HCT116 (cell line): ENCODE data around the gene APLP1. TPM values are rescaled to one million over a fixed set of nuclear protein-coding genes. Genes with fewer than 3 reads are reported as not detected.

Experiments used
- ATAC-seq: fragments of 200-7000 bp; cut with Tn5 transposase; 2 replicates; pipeline ENCODE4 v1.9.1; 2020; ENCODE audit warnings: mild to moderate bottlenecking, moderate library complexity
- BruUV-seq: library from RNA; stranded (reverse); fragments of 400-500 nt; replicated peaks from 2 replicates; lab custom pipeline; 2021; lab: Mats Ljungman, UMichigan
- CTCF ChIA-PET: fragments of 300-600 bp; sonication (Branson Sonifier 250); formaldehyde crosslinking; loops from one replicate; lab custom pipeline; 2021; ENCODE audit warnings: antibody characterized with exemption; lab: Charles Lee
- POLR2A ChIA-PET: fragments of 300-600, 350-600 bp; sonication (Branson Sonifier 250); formaldehyde crosslinking; loops from one replicate; lab custom pipeline; 2021; ENCODE audit warnings: antibody characterized with exemption; lab: Charles Lee
- RAD21 ChIA-PET, 2 experiments: fragments of 300-600 bp; sonication (Branson Sonifier 250); formaldehyde crosslinking; loops; one replicate each; lab custom pipeline; 2023; ENCODE audit warnings: low total read pairs in 2 of 2; ENCODE audit not compliant: uncharacterized antibody in 2 of 2, unreplicated experiment in 2 of 2, low non-redundant PET in 1 of 2; lab: Charles Lee
- DNase-seq: peaks from one replicate; pipeline ENCODE4 v3.0.0-alpha.2; 2010; ENCODE audit warnings: low read depth, low spot score
- H2AFZ ChIP-seq: fragments of 200-600 bp; shearing (Covaris generic), sonication (generic); 2 replicates; pipeline ENCODE4 v1.6.1; 2017; ENCODE audit warnings: low read depth, mixed run types, mixed read lengths, antibody characterized with exemption, low read length; ENCODE audit not compliant: poor library complexity, severe bottlenecking
- H3K27ac ChIP-seq: 2 replicates; pipeline ENCODE4 v1.5.1; 2012; ENCODE audit warnings: low read depth, low read length
- H3K27me3 ChIP-seq: fragments of 200-600 bp; sonication (generic); 2 replicates; pipeline ENCODE4 v1.6.1; 2016; ENCODE audit warnings: mixed run types, low read length, mixed read lengths; ENCODE audit not compliant: insufficient read depth
- H3K36me3 ChIP-seq, 2 experiments: fragments of 200-500 bp in 1 of 2; fragments of 200-600 bp in 1 of 2; sonication (Bioruptor generic) in 1 of 2; sonication (generic) in 1 of 2; 2 replicates each; pipeline versions ENCODE4 v1.5.1 to v1.6.1; 2014 to 2016; ENCODE audit warnings: low read length in 2 of 2, inconsistent platforms in 1 of 2, mixed read lengths in 1 of 2, mixed run types in 1 of 2; ENCODE audit not compliant: insufficient read depth in 2 of 2, control insufficient read depth in 1 of 2
- H3K4me1 ChIP-seq, 2 experiments: fragments of 200-600 bp in 1 of 2; sonication (generic) in 1 of 2; 2 replicates each; pipeline versions ENCODE4 v1.5.1 to v1.6.1; 2012 to 2017; ENCODE audit warnings: low read length in 2 of 2, inconsistent platforms in 1 of 2, mild to moderate bottlenecking in 1 of 2, mixed read lengths in 1 of 2, mixed run types in 1 of 2, moderate library complexity in 1 of 2; ENCODE audit not compliant: insufficient read depth in 2 of 2, control insufficient read depth in 1 of 2
- H3K4me2 ChIP-seq: fragments of 200-600 bp; sonication (generic); 2 replicates; pipeline ENCODE4 v1.6.1; 2017; ENCODE audit warnings: mixed run types, low read length, mixed read lengths
- H3K4me3 ChIP-seq, 2 experiments: fragments of 200-600 bp in 1 of 2; sonication (generic) in 1 of 2; replicated peaks in 1 of 2; 2 replicates each; pipeline ENCODE4 v1.5.1; 2011 to 2016; ENCODE audit warnings: low read length in 2 of 2, control low read depth in 1 of 2, low read depth in 1 of 2, mild to moderate bottlenecking in 1 of 2, mixed read lengths in 1 of 2, mixed run types in 1 of 2
- H3K79me2 ChIP-seq: fragments of 200-600 bp; sonication (generic); 2 replicates; pipeline ENCODE4 v1.6.1; 2017; ENCODE audit warnings: mild to moderate bottlenecking, mixed run types, low read length, moderate library complexity, mixed read lengths; ENCODE audit not compliant: insufficient read depth
- H3K9ac ChIP-seq: fragments of 200-600 bp; sonication (generic); 2 replicates; pipeline ENCODE4 v1.6.1; 2016; ENCODE audit warnings: low read length, mixed read lengths
- H3K9me2 ChIP-seq: fragments of 200-600 bp; sonication (generic), shearing (Covaris generic); 2 replicates; pipeline ENCODE4 v1.6.1; 2017; ENCODE audit warnings: mixed run types, mild to moderate bottlenecking, moderate library complexity; ENCODE audit not compliant: insufficient read depth
- H3K9me3 ChIP-seq, 2 experiments: fragments of 200-500 bp in 1 of 2; fragments of 200-600 bp in 1 of 2; sonication (Bioruptor generic) in 1 of 2; sonication (generic) in 1 of 2; 2 replicates each; pipeline ENCODE4 v1.6.1; 2014 to 2017; ENCODE audit warnings: low read length in 2 of 2, mixed read lengths in 2 of 2, inconsistent platforms in 1 of 2, low read depth in 1 of 2, mild to moderate bottlenecking in 1 of 2, mixed run types in 1 of 2, moderate library complexity in 1 of 2; ENCODE audit not compliant: control insufficient read depth in 1 of 2, insufficient read depth in 1 of 2
- H4K20me1 ChIP-seq: fragments of 200-600 bp; sonication (generic), shearing (Covaris generic); 2 replicates; pipeline ENCODE4 v1.6.1; 2017; ENCODE audit warnings: mixed run types, mild to moderate bottlenecking, moderate library complexity; ENCODE audit not compliant: insufficient read depth
- CEBPB ChIP-seq: IDR thresholded peaks from 2 replicates; pipeline ENCODE4 v1.6.1; 2012; ENCODE audit warnings: low read depth
- EGR1 ChIP-seq: IDR thresholded peaks from 2 replicates; pipeline ENCODE4 v1.6.1; 2012; ENCODE audit warnings: low read depth
- EZH2 ChIP-seq: fragments of 200-600 bp; sonication (generic); IDR thresholded peaks from 2 replicates; pipeline ENCODE4 v1.6.1; 2017; ENCODE audit warnings: antibody characterized with exemption, mixed run types
- JUND ChIP-seq: IDR thresholded peaks from 2 replicates; pipeline ENCODE4 v1.6.1; 2012
- POLR2A ChIP-seq: IDR thresholded peaks from 2 replicates; pipeline ENCODE4 v1.7.0; 2011; ENCODE audit warnings: borderline replicate concordance; ENCODE audit not compliant: insufficient read depth, insufficient read length; ENCODE audit errors: extremely low read depth
- RAD21 ChIP-seq: IDR thresholded peaks from 2 replicates; pipeline ENCODE4 v1.6.1; 2012; ENCODE audit warnings: low read depth, mild to moderate bottlenecking
- SIN3A ChIP-seq: IDR thresholded peaks from 2 replicates; pipeline ENCODE4 v1.6.1; 2012; ENCODE audit warnings: low read depth
- SRF ChIP-seq: IDR thresholded peaks from 2 replicates; pipeline ENCODE4 v1.6.1; 2012; ENCODE audit warnings: low read depth
- intact Hi-C: fragments of 100-400 bp; cut with micrococcal nuclease; formaldehyde crosslinking; loops from 2 replicates; pipeline ENCODE4 v1.10.0; 2022
- total RNA-seq: library from RNA; stranded (reverse); gene quantifications from one replicate; pipeline ENCODE4 v1.2.1, GENCODE V29; 2021; ENCODE audit not compliant: unreplicated experiment
- TF ChIP-seq, protein P1 (sequence below): IDR thresholded peaks from 2 replicates; pipeline ENCODE4 v1.6.1; 2011; ENCODE audit warnings: mild to moderate bottlenecking, low read length, moderate library complexity; ENCODE audit not compliant: insufficient replicate concordance; ENCODE audit errors: extremely low read depth
- TF ChIP-seq, protein P2 (sequence below): IDR thresholded peaks from 2 replicates; pipeline ENCODE4 v1.6.1; 2012
- TF ChIP-seq, protein P3 (sequence below): IDR thresholded peaks from 2 replicates; pipeline ENCODE4 v1.6.1; 2012; ENCODE audit warnings: low read depth

APLP1 gene
- total RNA-seq, 1 experiment from 2014 or later, result 41.2 TPM

DNA sequence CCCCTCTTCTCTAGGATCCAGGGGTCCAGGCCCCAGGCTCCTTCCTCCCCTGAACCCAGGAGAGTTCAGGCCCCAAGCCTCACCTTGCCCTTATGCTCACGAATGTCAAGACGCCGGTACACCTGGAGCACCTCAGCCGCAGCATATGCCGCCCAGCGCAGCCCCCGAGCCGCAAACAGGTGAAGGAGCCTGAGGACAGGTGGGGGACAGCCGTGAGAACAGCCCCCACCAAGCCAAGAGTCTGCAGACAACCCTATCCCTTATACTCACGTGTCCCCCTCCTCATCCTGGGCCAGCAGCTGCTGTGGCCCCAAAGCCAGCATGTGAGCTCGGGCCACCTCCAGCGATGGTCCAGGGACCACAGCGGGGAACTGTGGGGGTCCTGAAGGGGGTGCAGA lies 28.3 kb downstream of the APLP1 start:
- intact Hi-C loops, result no loop called here
- no peak for TF ChIP-seq POLR2A
- TF ChIP-seq, protein P1, sequence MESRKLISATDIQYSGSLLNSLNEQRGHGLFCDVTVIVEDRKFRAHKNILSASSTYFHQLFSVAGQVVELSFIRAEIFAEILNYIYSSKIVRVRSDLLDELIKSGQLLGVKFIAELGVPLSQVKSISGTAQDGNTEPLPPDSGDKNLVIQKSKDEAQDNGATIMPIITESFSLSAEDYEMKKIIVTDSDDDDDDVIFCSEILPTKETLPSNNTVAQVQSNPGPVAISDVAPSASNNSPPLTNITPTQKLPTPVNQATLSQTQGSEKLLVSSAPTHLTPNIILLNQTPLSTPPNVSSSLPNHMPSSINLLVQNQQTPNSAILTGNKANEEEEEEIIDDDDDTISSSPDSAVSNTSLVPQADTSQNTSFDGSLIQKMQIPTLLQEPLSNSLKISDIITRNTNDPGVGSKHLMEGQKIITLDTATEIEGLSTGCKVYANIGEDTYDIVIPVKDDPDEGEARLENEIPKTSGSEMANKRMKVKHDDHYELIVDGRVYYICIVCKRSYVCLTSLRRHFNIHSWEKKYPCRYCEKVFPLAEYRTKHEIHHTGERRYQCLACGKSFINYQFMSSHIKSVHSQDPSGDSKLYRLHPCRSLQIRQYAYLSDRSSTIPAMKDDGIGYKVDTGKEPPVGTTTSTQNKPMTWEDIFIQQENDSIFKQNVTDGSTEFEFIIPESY, result no peak
- TF ChIP-seq, protein P2, sequence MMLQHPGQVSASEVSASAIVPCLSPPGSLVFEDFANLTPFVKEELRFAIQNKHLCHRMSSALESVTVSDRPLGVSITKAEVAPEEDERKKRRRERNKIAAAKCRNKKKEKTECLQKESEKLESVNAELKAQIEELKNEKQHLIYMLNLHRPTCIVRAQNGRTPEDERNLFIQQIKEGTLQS, result no peak
- Histone ChIP-seq H3K9me3 (no peaks in the 10 kb centered on the region), H3K4me1 (peaks cover 11 to 21% of the 10 kb centered on the region in 2 experiments), H4K20me1 (no peaks in the 10 kb centered on the region), H2AFZ (no peak overlapping the region), H3K4me3 (no peak overlapping the region), H3K27me3 (no peaks in the 10 kb centered on the region), H3K9ac (no peak overlapping the region), H3K79me2 (peaks cover 37% of the 10 kb centered on the region), H3K4me2 (no peak overlapping the region), H3K9me2 (no peaks in the 10 kb centered on the region), H3K36me3 (peaks cover 20 to 28% of the 10 kb centered on the region in 2 experiments; a peak in 3 of 4 replicates), H3K27ac (no peak overlapping the region)
- ChIA-PET POLR2A (no interaction called here), RAD21 (no interaction called here), CTCF (no interaction called here)
- no peak for ATAC-seq
- no TSS peak for BruUV-seq
- DNase-seq, result no peak

DNA sequence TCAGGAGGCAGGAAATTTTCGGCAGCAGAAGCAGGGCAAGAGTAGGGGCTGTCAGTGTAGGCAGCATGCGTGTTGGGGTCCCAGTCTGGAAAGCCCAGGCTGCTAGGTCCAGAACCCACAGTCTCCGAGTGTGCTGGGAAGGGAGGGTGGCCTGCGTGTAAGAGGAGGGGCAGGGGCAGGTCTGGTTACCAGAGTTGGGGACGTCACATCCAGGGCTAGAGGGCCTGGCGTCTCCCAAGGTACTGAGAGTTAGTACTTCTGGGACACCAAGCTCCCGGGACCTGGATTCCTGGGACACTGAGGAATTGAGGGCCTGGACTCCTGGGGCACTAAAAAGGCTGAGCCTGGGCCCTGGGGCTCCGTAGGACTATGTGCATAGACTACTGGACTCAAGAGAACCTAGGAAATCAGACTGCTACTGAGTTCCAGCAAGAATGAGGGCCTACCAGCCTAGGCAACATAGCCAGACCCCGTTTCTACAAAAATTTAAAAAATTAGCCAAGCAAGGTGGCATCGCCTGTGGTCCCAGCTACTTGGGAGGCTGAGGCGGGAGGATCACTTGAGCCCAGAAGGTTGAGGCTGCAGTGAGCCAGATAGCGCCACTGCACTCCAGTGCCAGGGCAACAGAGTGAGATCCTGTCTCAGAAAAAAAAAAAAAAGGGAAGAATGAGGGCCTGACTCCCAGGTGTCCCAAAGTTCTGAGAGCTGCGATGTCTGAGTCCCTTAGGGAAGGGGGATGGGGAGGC lies 29.5 kb downstream of the APLP1 start:
- peak overlapping the region in 1 of 2 experiments; percentile 98; a peak in 3 of 4 replicates for H3K4me3 ChIP-seq
- ATAC-seq, result no peak
- H3K27me3 ChIP-seq, result no peaks in the 10 kb centered on the region
- peaks cover 37% of the 10 kb centered on the region for H3K79me2 ChIP-seq
- H3K9me2 ChIP-seq, result no peaks in the 10 kb centered on the region
- DNase-seq, result no peak
- BruUV-seq, result no TSS peak
- H3K9me3 ChIP-seq, result no peaks in the 10 kb centered on the region
- H3K4me2 ChIP-seq, result peak overlapping the region; percentile 91
- H3K9ac ChIP-seq, result peak overlapping the region; percentile 99; the same call in 1 of the 2 replicates
- intact Hi-C loops, result no loop called here
- peak overlapping the region; percentile 98; the same call in 1 of the 2 replicates for H3K27ac ChIP-seq
- peaks cover 15 to 28% of the 10 kb centered on the region in 2 experiments; a peak in 3 of 4 replicates for H3K36me3 ChIP-seq
- ChIA-PET RAD21 (no interaction called here), CTCF (interaction anchor here (1.2 kb wide), 1 partner anchor 16 kb away, joined by 3 read pairs; no protein-coding TSS in a partner anchor), POLR2A (no interaction called here)
- H2AFZ ChIP-seq, result no peak overlapping the region
- no peaks in the 10 kb centered on the region for H4K20me1 ChIP-seq
- peaks cover 11 to 28% of the 10 kb centered on the region in 2 experiments for H3K4me1 ChIP-seq
- TF ChIP-seq EGR1 (no peak), JUND (no peak), RAD21 (no peak), CEBPB (no peak), SRF (no peak), POLR2A (no peak), SIN3A (no peak), EZH2 (no peak)
- TF ChIP-seq, protein P2, result no peak
- TF ChIP-seq, protein P3, sequence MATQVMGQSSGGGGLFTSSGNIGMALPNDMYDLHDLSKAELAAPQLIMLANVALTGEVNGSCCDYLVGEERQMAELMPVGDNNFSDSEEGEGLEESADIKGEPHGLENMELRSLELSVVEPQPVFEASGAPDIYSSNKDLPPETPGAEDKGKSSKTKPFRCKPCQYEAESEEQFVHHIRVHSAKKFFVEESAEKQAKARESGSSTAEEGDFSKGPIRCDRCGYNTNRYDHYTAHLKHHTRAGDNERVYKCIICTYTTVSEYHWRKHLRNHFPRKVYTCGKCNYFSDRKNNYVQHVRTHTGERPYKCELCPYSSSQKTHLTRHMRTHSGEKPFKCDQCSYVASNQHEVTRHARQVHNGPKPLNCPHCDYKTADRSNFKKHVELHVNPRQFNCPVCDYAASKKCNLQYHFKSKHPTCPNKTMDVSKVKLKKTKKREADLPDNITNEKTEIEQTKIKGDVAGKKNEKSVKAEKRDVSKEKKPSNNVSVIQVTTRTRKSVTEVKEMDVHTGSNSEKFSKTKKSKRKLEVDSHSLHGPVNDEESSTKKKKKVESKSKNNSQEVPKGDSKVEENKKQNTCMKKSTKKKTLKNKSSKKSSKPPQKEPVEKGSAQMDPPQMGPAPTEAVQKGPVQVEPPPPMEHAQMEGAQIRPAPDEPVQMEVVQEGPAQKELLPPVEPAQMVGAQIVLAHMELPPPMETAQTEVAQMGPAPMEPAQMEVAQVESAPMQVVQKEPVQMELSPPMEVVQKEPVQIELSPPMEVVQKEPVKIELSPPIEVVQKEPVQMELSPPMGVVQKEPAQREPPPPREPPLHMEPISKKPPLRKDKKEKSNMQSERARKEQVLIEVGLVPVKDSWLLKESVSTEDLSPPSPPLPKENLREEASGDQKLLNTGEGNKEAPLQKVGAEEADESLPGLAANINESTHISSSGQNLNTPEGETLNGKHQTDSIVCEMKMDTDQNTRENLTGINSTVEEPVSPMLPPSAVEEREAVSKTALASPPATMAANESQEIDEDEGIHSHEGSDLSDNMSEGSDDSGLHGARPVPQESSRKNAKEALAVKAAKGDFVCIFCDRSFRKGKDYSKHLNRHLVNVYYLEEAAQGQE, result no peak
